Esophagus muscularis mucosa (tissue), 4 donors: ENCODE data around the gene DVL1. TPM values are rescaled to one million over a fixed set of nuclear protein-coding genes. Genes with fewer than 3 reads are reported as not detected.

Experiments
- DNase-seq: peaks from one replicate; pipeline ENCODE4 v3.0.0-alpha.2; 2017; ENCODE audit errors: extremely low spot score
- H3K27ac ChIP-seq, 4 donors: fragments of 200-600 bp; sonication (generic); replicated peaks in 1 of 4; 1 replicate in 3 of 4; 2 replicates in 1 of 4; pipeline ENCODE4 v1.5.1; 2016 to 2019; ENCODE audit warnings: mild to moderate bottlenecking in 1 of 4
- H3K27me3 ChIP-seq, 4 donors: fragments of 200-600 bp; sonication (generic); one replicate each; pipeline versions ENCODE4 v1.5.1 to v1.6.0; 2016 to 2019
- H3K36me3 ChIP-seq, 4 donors: fragments of 200-600 bp; sonication (generic); one replicate each; pipeline ENCODE4 v1.5.1; 2016 to 2019
- H3K4me1 ChIP-seq, 4 donors: fragments of 200-600 bp; sonication (generic); one replicate each; pipeline ENCODE4 v1.5.1; 2016 to 2019
- H3K4me3 ChIP-seq, 4 donors: fragments of 200-600 bp; sonication (generic); 1 replicate in 2 of 4; 2 replicates in 2 of 4; pipeline ENCODE4 v1.5.1; 2016 to 2019; ENCODE audit warnings: mild to moderate bottlenecking in 4 of 4, moderate library complexity in 1 of 4
- H3K9me3 ChIP-seq, 4 donors: fragments of 200-600 bp; sonication (generic); 1 replicate in 3 of 4; 2 replicates in 1 of 4; pipeline ENCODE4 v1.5.1; 2016 to 2019
- CTCF ChIP-seq, 3 experiments: fragments of 200-600 bp in 2 of 3; fragments of 450-650 bp in 1 of 3; sonication (generic) in 2 of 3; IDR thresholded peaks; one replicate each; pipeline ENCODE4 v1.5.1; 2017 to 2019; ENCODE audit warnings: antibody characterized with exemption in 3 of 3, mild to moderate bottlenecking in 2 of 3, moderate library complexity in 1 of 3
- EP300 ChIP-seq: sonication (generic); formaldehyde crosslinking; IDR thresholded peaks from one replicate; pipeline ENCODE4 v1.6.1; 2017; ENCODE audit warnings: antibody characterized with exemption
- POLR2A ChIP-seq: fragments of 450-650 bp; IDR thresholded peaks from one replicate; pipeline ENCODE4 v1.6.1; 2017; ENCODE audit warnings: antibody characterized with exemption, moderate library complexity, mild to moderate bottlenecking, low read depth
- POLR2AphosphoS5 ChIP-seq, 2 donors: sonication (generic); formaldehyde crosslinking; IDR thresholded peaks; one replicate each; pipeline ENCODE4 v1.6.1; 2017; ENCODE audit warnings: antibody characterized with exemption in 2 of 2
- WGBS: methylation state at CpG from one replicate; pipeline ENCODE4 v1.1.5; 2018; 5-methylcytosine and 5-hydroxymethylcytosine counted together
- intact Hi-C: fragments of 100-400 bp; cut with DNase I; formaldehyde crosslinking; loops from one replicate; pipeline ENCODE4 v1.15.1; 2023
- total RNA-seq, 4 donors: library from RNA; depleted of rRNA; stranded (reverse); fragments of >200 nt; gene quantifications; one replicate each; pipeline versions ENCODE4 v1.1.0 to v1.2.1, GENCODE V29; 2016

Gene DVL1
- total RNA-seq: 100 to 1,000 TPM in 2 of 4 donors, 10 to 100 TPM in 2; 66.9 to 141 (median 114) TPM

- Histone ChIP-seq H3K4me1 (peaks cover 65 to 76% (median 74%) of the 10 kb centered on the region in 4 donors), H3K36me3 (peaks cover 0 to 19% (median 5%) of the 10 kb centered on the region in 4 donors), H3K4me3 (peak within 1 kb of the TSS; percentile 68 to 93 (median 82)), H3K27me3 (peaks cover 0 to 18% (median 11%) of the 10 kb centered on the region in 4 donors), H3K9me3 (no peaks in the 10 kb centered on the region), H3K27ac (peak within 1 kb of the TSS; percentile 89 to 92 (median 90))
- intact Hi-C loops: loop anchor here (2.0 kb wide), 1 partner anchor 23 kb away; no protein-coding TSS in a partner anchor
- no peak for DNase-seq
- TF ChIP-seq CTCF (IDR thresholded peaks at IDR 0.05) (peak; percentile 49 to 65 (median 54)), POLR2AphosphoS5 (IDR thresholded peaks at IDR 0.05) (peak; percentile 4 to 22), EP300 (no peak)
- WGBS: 0% methylated on average over 11 of the region's 122 CpGs
Measured at GRCh38 chr1:1349256-1350012, at the start of gene DVL1. DVL1 (minus strand) TSS chr1:1349418; CDS start chr1:1349065, 353 bp downstream.

GRCh38 chr1:1398677-1399186 is 49.5 kb upstream of the DVL1 start:
- TF ChIP-seq EP300: no peak
- TF ChIP-seq CTCF (IDR thresholded peaks at IDR 0.05): no peak
- TF ChIP-seq POLR2A: no peak
- no peak for TF ChIP-seq POLR2AphosphoS5 (IDR thresholded peaks at IDR 0.05)
- intact Hi-C loops: loop anchor here (2.0 kb wide), 1 partner anchor 24 kb away; the partner anchor contains the start of gene AURKAIP1
- H3K9me3 ChIP-seq: no peaks in the 10 kb centered on the region
- WGBS: 0% methylated on average over 19 of the region's 54 CpGs
- H3K27me3 ChIP-seq: no peaks in the 10 kb centered on the region
- DNase-seq: no peak
- peaks cover 43 to 62% (median 49%) of the 10 kb centered on the region in 4 donors for H3K4me1 ChIP-seq
- peak overlapping the region; percentile 88 to 92 (median 88) for H3K27ac ChIP-seq
- peaks cover 47 to 80% (median 78%) of the 10 kb centered on the region in 4 donors for H3K36me3 ChIP-seq
- H3K4me3 ChIP-seq: peak overlapping the region; percentile 87 to 100 (median 97)

- no peak for TF ChIP-seq CTCF (IDR thresholded peaks at IDR 0.05)
- H3K4me3 ChIP-seq: peak overlapping the region; percentile 87 to 100 (median 97)
- H3K27ac ChIP-seq: peak overlapping the region; percentile 88 to 92 (median 88)
- no peaks in the 10 kb centered on the region for H3K9me3 ChIP-seq
- peaks cover 43 to 66% (median 49%) of the 10 kb centered on the region in 4 donors for H3K4me1 ChIP-seq
- no peak for DNase-seq
- WGBS: 57% methylated on average over 14 of the region's 19 CpGs
- no peaks in the 10 kb centered on the region for H3K27me3 ChIP-seq
- peaks cover 55 to 80% (median 78%) of the 10 kb centered on the region in 4 donors for H3K36me3 ChIP-seq
- intact Hi-C loops: loop anchor here (2.0 kb wide), 1 partner anchor 23 kb away; the partner anchor contains the start of gene AURKAIP1
Measured at GRCh38 chr1:1397839-1398523, 48.8 kb upstream of the DVL1 start.

- Histone ChIP-seq H3K9me3 (no peaks in the 10 kb centered on the region), H3K4me1 (peaks cover 35 to 44% (median 39%) of the 10 kb centered on the region in 4 donors), H3K27ac (peak overlapping the region in 1 of 4 donors; percentile 32), H3K27me3 (no peaks in the 10 kb centered on the region), H3K36me3 (peaks cover 66 to 82% (median 80%) of the 10 kb centered on the region in 4 donors), H3K4me3 (no peak overlapping the region)
- intact Hi-C loops: no loop called here
- no peak for DNase-seq
- WGBS: 79% methylated on average over 11 of the region's 11 CpGs
- TF ChIP-seq EP300: no peak
- no peak for TF ChIP-seq POLR2AphosphoS5 (IDR thresholded peaks at IDR 0.05)
- TF ChIP-seq CTCF (IDR thresholded peaks at IDR 0.05): no peak
- TF ChIP-seq POLR2A: no peak
Measured at GRCh38 chr1:1395166-1395565, 45.9 kb upstream of the DVL1 start.
